ENCODE measurements around the gene KPNA1. TPM values are rescaled to one million over a fixed set of nuclear protein-coding genes. Genes with fewer than 3 reads are reported as not detected.

The KPNA1 gene
- total RNA-seq = 28.4 and 36.4 TPM in 2 replicates

GRCh38 chr3:122514123-122515019 lies at the start of gene KPNA1:
KPNA1 (minus strand) TSS chr3:122514939; CDS start chr3:122496565, 18,374 bp downstream.
- FAIRE-seq = no peak
- H3K4me3 ChIP-seq (ENCODE audit: low read depth, low read length) = peak within 1 kb of the TSS; percentile 91
- peak; percentile 77 for DNase-seq (ENCODE audit: low read depth)
- no peaks in the 10 kb centered on the region for H3K36me3 ChIP-seq (ENCODE audit: control insufficient read depth, insufficient read depth, low read length)
- H3K27me3 ChIP-seq (ENCODE audit: control insufficient read depth, insufficient read depth, low read length) = no peaks in the 10 kb centered on the region
- TF ChIP-seq, protein P1, sequence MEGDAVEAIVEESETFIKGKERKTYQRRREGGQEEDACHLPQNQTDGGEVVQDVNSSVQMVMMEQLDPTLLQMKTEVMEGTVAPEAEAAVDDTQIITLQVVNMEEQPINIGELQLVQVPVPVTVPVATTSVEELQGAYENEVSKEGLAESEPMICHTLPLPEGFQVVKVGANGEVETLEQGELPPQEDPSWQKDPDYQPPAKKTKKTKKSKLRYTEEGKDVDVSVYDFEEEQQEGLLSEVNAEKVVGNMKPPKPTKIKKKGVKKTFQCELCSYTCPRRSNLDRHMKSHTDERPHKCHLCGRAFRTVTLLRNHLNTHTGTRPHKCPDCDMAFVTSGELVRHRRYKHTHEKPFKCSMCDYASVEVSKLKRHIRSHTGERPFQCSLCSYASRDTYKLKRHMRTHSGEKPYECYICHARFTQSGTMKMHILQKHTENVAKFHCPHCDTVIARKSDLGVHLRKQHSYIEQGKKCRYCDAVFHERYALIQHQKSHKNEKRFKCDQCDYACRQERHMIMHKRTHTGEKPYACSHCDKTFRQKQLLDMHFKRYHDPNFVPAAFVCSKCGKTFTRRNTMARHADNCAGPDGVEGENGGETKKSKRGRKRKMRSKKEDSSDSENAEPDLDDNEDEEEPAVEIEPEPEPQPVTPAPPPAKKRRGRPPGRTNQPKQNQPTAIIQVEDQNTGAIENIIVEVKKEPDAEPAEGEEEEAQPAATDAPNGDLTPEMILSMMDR (IDR thresholded peaks at IDR 0.05; ENCODE audit: insufficient read depth, low read length, severe bottlenecking) = no peak

- TF ChIP-seq, protein P1 (IDR thresholded peaks at IDR 0.05; ENCODE audit: insufficient read depth, low read length, severe bottlenecking) = no peak
- FAIRE-seq (no peak), DNase-seq (ENCODE audit: low read depth) (peak; percentile 64)
- H3K36me3 ChIP-seq (ENCODE audit: control insufficient read depth, insufficient read depth, low read length) = peaks cover 4% of the 10 kb centered on the region
- H3K4me3 ChIP-seq (ENCODE audit: low read depth, low read length) = peak within 1 kb of the TSS; percentile 79
- H3K27me3 ChIP-seq (ENCODE audit: control insufficient read depth, insufficient read depth, low read length) = no peaks in the 10 kb centered on the region
Measured at GRCh38 chr3:122564155-122564912, 49.6 kb upstream of the KPNA1 start, which contains the start of the genes DTX3L and PARP9. DTX3L (plus strand) TSS chr3:122564338; CDS start chr3:122564427, 89 bp downstream. PARP9 (minus strand) TSS chr3:122564300; CDS start chr3:122559620, 4,680 bp downstream.

- FAIRE-seq = no peak
- peaks cover 5% of the 10 kb centered on the region for H3K36me3 ChIP-seq (ENCODE audit: control insufficient read depth, insufficient read depth, low read length)
- DNase-seq (ENCODE audit: low read depth) = peak; percentile 8
- TF ChIP-seq, protein P1 (IDR thresholded peaks at IDR 0.05; ENCODE audit: insufficient read depth, low read length, severe bottlenecking) = no peak
- H3K27me3 ChIP-seq (ENCODE audit: control insufficient read depth, insufficient read depth, low read length) = no peaks in the 10 kb centered on the region
- peak overlapping the region; percentile 79 for H3K4me3 ChIP-seq (ENCODE audit: low read depth, low read length)
Measured at GRCh38 chr3:122563717-122564025, 48.9 kb upstream of the KPNA1 start.

- no peak for DNase-seq (ENCODE audit: low read depth)
- FAIRE-seq = no peak
- Histone ChIP-seq H3K4me3 (ENCODE audit: low read depth, low read length) (peak overlapping the region; percentile 79), H3K36me3 (ENCODE audit: control insufficient read depth, insufficient read depth, low read length) (peaks cover 5% of the 10 kb centered on the region), H3K27me3 (ENCODE audit: control insufficient read depth, insufficient read depth, low read length) (no peaks in the 10 kb centered on the region)
- TF ChIP-seq, protein P1 (IDR thresholded peaks at IDR 0.05; ENCODE audit: insufficient read depth, low read length, severe bottlenecking) = no peak
Measured at GRCh38 chr3:122562923-122563716, 48.4 kb upstream of the KPNA1 start.

- TF ChIP-seq, protein P1 (IDR thresholded peaks at IDR 0.05; ENCODE audit: insufficient read depth, low read length, severe bottlenecking) = peak; percentile 69
- FAIRE-seq (no peak), DNase-seq (ENCODE audit: low read depth) (peak; percentile 72)
- no peak overlapping the region for H3K4me3 ChIP-seq (ENCODE audit: low read depth, low read length)
- H3K27me3 ChIP-seq (ENCODE audit: control insufficient read depth, insufficient read depth, low read length) = no peaks in the 10 kb centered on the region
- H3K36me3 ChIP-seq (ENCODE audit: control insufficient read depth, insufficient read depth, low read length) = peaks cover 6% of the 10 kb centered on the region
Measured at GRCh38 chr3:122560680-122561079, 45.9 kb upstream of the KPNA1 start.

All from bronchial epithelial cell (primary cell).